Peyer's patch (tissue), 4 donors: ENCODE measurements around the gene KIRREL3.

Experiments
- CTCF ChIP-seq, 6 experiments: fragments of 450-650 bp in 4 of 6; fragments of 200-600 bp in 2 of 6; sonication (generic) in 1 of 6; IDR thresholded peaks; one replicate each; pipeline ENCODE4 v1.5.1; 2017 to 2019; ENCODE audit warnings: antibody characterized with exemption in 6 of 6, mild to moderate bottlenecking in 3 of 6, moderate library complexity in 1 of 6
- POLR2A ChIP-seq, 2 donors: fragments of 450-650 bp; IDR thresholded peaks; one replicate each; pipeline ENCODE4 v1.5.1; 2017; ENCODE audit warnings: antibody characterized with exemption in 2 of 2, mild to moderate bottlenecking in 2 of 2, moderate library complexity in 2 of 2

DNA sequence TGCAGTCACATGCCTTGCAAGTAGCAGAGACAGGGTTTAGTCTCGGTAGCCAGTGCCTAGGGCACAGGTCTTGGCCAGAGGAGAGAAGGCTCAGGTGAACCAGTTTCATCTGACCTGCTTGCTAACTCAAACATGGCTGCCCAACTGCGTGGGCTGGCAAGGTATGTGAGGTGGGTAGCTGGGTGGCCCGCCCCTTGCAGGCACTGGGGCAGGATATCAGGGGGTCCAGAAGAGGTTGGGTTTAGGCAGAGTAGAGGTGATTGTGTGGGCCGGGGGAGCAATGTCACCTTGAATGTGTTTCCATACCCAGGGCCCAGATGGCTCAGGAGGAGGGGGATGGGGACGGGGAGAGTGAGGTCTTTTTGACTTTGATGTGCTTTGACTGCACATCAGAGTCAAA lies 607.4 kb downstream of the KIRREL3 start:
- TF ChIP-seq CTCF (IDR thresholded peaks at IDR 0.05) (no peak), POLR2A (IDR thresholded peaks at IDR 0.05) (no peak)
